Stimulated activated naive CD4-positive, alpha-beta T cell (primary cell): ENCODE results near the gene PLA2G4D.

Experiments used
- DNase-seq, 6 experiments: peaks; one replicate each; lab custom pipeline; 2025; lab: John Stamatoyannopoulos, UW

Gene PLA2G4D

DNA sequence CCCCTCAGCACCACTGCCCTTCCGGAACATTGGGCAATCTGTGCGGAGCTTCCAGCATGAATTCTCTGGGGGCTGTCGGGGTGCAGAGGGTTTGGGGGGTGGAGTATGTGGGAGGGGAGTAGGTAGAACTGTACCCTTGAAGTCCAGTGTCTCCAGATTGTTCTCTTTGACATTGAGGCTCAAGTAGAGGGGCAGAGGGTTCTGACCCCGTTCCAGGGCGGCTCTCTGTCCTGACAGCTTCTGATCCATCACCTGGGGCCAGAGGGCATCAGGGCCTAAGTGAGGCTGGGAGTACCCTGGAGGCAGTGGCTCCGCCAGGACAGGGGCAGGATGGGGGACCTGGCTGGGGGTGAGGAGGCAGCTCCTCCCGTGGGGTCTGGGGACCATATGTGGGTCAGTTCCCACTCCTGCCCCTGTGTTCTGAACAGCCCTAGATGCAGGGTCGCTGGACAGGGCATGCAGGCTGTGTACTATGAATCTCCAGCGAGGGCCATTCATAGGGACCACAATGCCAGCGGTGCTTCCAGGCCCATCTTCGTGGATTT lies 22.1 kb downstream of the PLA2G4D start:
- DNase-seq, result no peak

DNA sequence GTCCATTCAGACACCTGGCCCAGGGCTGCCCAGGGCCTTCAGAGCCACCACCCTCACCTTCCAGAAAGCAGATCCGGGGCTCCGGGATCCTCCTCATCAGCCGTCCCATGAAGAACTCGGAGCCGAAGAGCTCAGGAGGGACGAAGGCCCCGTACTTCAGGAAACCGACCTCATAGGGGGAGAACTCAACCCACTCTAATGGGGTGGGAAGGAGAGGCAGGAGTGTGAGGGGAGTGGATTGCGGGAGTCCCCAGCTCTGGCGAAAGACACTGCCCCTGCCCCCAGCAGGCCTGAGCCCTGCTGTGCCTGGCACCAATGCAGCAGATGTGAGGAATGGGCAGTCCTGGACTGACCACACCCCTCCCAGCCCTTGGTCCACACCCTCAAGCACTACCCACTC lies 22.6 kb downstream of the PLA2G4D start:
- DNase-seq, result no peak

DNA sequence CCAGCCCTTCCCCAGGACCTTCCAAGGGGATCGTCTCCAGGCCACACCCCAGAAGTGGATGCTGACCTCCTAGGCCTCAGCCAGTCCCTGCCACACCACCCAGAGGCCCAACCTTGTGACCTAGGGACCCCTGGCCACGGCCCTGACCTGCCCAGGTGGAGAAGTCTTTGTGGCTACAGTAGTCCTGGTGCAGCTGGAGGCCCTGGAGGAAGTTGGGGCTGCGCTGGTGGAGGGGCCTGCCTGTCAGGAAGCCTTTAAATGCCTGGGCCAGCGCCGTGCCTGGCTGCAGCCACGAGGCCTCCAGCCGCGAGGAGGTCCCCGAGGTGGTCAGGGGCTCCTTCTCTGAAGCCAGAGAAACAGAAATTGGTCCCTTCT lies 23.4 kb downstream of the PLA2G4D start:
- no peak for DNase-seq

DNA sequence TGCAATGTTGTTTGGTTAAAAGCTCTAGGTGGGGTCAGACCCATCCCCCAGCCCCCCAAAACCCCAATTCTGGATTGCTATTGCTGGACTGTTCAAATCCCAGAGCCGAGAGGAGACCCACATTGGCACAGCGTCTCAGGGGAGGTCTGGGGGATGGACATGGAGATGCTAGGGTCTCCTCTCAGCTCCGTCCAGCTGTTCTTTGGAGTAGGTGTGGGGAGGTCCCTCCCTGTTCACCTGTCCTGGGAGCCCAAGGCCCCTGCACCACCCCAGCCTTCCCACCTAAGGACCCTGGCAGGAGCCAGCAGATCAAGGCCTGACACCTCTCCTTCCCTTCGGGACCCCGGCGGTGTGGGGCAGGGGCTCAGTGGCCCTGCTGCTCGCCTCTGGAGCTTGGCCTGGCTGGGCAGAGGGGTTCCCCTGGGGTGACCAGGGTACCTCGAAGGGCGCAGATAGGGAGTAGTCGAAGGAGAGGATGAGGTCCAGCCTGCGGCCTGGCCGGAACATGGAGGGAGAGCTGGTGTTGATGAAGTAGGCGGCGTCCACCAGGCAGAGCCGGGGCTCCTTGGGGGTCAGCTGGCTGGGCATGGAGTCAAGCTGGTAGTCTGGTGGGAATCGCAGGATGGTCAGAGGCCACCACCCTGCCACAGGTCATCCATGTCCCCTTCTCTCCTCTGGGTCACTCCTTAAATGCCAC lies 23.9 kb downstream of the PLA2G4D start:
- DNase-seq, result no peak

GRCh38 chr15:42069496-42070278 lies 24.7 kb downstream of the PLA2G4D start:
- DNase-seq, result no peak

DNA sequence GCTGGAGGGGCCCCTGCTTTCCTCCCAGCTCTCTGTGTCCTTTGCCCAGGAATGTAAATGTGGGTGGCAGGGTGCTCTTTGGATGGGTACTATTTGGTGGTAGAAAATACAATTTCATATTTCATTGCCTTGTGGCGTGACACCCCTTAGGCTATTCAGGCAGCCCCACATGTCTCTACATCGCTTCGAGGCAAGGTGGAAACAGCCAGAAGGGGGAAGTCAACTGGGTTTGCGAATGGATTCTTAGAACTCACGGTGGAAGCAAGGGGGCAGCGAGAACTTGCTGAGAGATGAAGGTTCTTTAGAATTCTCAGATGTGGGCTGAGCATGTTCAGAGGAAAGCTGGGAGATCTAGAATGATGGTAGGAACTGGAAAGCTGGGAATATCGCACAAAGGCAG lies 25.3 kb downstream of the PLA2G4D start:
- DNase-seq, result no peak

DNA sequence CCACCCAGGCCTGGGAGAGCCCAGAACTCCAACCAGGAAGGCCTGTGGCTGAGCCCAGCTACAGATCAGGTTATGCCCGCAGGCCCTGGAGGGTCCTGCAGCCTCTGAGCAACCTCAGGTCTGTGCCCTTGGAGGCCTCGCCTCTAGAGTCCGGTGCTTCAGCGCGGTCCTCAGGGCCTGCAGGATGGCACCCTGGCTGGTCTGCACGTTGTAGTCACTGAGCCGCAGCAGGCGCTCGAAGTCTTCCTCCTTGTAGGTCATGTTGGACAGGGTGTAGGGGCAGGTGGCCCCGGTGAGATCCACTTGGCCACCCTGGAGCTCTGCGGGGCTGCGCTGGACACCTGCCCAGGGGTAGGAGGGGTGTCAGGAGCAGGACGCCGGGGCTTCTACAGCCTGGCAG lies 25.8 kb downstream of the PLA2G4D start:
- no peak for DNase-seq

DNA sequence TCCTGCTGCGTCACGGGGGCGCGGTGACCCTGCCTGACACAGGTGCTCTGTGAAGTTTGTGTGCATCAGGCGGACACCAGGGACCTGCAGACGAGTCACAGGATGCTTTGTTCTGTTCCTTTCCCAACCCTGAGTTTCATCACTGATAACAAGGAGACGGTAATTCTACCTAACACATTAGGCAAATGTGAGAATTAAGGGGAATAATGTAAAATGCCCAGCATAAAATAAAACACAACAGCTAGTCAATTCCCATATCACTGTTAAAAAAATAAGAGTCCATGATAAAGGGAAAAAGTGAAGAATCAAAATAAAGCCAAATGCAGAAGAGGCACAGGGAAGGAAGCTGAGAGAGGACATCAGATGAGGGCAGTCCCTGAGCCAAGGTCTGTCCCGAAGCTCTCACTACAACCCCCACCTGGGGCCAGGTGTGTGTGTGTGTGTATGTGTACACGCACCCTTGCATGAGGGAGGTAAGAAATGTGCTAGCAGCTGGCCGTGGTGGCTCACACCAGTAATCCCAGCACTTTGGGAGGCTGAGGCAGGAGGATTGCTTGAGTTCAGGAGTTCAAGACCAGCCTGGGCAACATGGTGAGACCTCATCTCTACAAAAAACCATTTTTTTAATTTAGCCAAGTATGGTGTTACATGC lies 27.5 kb downstream of the PLA2G4D start:
- no peak for DNase-seq

DNA sequence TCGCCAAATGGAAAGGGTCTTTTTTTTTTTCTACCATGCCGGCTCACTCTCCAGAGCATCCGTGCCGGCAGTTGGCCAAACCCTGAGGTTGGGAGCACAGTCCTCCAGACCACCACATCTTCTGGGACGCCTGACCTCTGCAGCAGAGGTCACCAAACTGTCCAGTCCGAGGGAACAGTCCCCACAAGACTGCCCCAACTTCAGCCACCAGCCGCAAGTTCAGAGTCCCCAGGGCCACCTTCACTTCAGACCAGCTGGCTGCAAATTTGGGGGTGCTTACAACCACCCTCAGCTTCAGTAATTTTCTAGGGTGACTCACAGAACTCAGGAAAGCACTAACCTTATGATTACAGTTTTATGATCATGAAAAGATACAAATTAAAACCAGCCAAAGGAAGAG lies 28.9 kb downstream of the PLA2G4D start:
- no peak for DNase-seq

GRCh38 chr15:42065033-42065432 lies 29.3 kb downstream of the PLA2G4D start:
- DNase-seq, result no peak

DNA sequence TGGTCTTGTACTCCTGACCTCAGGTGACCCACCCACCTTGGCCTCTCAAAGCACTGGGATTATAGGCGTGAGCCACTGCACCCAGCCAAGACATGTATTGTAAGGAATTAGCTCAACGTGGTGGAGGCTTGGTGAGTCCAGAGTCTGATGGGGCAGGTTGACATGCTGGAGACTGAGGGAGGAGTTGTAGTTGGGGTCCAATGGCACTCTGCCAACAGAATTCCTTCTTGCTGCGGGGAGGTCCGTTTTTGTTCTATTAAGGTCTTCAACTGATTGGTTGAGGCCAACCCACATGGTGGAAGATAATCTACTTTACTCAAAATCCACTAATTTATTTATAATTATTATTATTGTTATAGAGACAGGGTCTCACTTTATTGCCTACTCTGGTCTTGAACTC lies 30.1 kb downstream of the PLA2G4D start:
- DNase-seq, result no peak

DNA sequence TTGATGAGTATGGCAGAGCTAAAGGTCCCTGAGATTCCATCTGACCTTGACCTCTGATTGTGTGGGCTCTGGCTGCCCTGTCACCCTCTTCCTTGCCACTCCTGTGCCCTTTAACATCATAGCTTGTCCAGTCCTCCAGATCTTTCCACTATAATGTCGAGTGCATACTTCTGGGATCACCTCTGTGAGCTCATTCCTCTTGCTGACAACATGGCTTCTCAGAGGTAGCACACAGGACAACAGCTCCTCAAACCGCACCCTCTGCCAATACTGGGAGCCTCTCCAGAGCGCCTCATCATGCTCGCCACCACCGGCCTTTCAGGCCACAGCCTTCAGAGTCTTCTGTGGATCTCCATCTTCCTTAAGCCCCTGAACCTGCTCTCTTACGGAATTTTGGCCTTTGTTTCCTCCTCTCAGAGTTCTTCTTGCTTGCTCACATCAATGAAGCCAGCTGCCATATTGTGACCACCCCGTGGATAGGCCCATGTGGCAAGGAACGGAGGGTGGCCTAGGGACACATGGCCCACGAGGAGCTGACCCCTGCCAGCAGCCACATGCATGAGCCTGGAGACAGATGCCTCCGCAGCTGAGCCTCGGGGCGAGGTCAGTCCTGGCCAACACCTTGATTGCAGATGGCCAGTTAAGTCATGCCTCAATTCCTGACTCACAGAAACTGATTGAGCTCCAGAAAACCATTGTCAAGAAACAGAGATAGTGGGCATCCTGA lies 31.1 kb downstream of the PLA2G4D start:
- DNase-seq, result no peak

DNA sequence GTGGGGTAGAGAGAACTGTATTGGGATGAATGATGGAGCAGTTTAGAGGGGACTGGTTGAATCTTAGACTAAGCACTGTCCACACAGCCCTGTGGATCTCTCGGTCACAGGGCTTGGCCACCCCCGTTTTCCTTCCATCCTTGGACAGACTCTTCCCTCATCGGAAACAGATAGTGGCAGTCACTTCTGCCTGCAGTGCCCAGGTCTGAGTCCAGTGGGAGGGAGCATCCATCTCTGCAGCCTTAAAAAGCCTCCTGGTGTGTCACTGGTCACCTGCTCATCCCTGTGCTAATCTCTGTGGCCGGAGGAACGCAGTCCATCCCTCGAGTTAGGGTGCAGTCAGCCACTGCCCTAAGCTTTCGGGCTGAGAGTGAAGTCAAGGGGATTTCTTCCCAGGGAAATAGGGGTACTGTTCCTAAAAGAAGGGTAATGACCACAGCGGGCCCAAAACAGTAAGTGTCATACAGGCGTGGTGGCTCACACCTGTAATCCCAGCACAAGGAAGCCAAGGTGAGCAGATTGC lies 32.0 kb downstream of the PLA2G4D start:
- DNase-seq, result no peak

- DNase-seq, result no peak
Measured at GRCh38 chr15:42060797-42061196, 33.6 kb downstream of the PLA2G4D start.

GRCh38 chr15:42060477-42060763 lies 33.9 kb downstream of the PLA2G4D start:
- DNase-seq, result no peak

DNA sequence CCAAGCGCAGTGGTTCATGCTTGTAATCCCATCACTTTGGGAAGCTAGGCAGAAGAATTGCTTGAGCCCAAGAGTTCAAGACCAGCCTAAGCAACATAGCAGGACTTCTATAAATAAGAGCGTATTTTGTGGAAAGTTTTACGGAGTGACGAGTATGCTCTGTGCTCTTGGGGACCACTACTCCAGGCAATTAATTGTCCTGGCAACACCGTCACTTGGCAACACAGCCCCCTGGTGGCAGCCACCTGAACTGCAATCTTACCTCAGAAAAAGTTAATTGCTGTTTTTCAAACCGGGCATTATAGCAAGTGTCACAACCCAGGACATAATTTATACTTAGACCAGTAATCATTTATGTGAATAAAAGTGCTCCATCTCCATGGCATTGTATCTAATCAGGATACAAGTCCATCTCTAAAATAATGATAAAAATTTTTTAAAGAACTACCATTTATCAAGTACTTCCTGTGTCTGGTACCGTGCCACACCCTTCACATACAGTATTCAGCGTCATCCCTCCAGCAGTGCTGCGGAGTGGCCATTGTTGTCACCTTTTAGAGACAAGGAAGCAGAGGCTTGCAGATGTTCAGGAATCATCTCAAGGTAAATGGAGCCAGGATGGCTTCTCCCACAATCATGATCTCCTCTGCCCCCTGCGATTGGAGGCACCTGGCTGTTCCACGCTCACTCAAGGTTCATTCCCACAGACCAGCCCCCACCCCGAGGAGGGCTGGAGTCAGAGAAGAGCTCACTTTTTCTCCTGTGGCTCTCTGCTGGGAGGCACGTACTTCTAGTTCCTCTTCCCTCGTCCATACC lies 34.5 kb downstream of the PLA2G4D start:
- DNase-seq, result peak; percentile 26 to 77 (median 52)

DNA sequence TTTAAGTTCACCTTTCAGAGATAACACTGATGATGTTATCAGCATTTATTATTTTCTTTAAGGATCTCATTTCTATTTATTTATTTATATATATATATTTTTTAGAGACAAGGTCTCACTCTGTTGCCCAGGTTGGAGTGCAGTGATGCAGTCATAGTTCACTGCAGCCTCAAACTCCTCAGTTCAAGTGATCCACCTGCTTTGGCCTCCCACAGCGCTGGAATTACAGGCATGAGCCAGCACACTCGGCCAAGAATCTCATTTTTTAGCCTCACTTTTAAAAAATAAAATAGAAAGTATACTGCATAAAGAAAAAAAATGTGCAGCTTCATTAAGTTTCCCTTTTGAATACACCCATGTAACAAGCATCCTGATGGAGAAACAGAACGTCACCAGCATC lies 35.6 kb downstream of the PLA2G4D start:
- no peak for DNase-seq

DNA sequence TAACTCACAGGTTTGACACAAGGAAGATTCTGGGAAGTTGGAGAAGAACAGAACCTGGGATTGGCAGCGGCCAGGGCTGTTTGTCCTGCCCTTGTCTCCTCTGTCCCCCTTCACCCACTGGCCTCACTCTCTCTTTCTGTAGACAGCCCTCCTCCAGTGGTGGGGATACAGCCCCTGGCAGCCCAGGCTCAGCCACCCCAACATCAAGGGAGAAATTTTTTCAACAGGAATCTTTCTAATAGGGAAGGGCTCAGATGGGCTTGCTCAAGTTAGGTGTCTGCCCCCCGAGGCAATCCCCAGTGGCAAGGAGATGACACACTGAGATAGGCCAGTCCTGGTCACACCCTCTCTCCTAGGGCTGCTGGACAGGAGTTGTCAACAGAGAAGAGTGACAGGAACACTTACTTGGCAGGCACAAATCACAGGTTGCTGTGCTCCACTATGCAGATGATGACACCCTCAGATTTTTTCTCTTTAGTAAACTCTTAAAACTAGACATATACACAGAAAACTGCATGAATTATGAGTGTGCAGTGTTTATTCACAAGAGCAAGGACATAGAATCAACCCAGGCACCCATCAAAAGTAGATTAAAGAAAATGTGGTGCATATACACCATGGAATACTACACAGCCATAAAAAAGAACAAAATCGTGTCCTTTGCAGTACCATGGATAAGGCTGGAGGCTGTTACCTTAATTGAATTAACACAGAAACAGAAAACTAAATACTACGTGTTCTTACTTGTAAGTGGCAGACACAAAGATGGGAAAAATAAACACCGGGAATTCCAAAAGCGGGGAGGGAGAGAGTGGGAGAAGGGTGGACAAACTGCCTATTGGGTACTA lies 36.3 kb downstream of the PLA2G4D start:
- no peak for DNase-seq

DNA sequence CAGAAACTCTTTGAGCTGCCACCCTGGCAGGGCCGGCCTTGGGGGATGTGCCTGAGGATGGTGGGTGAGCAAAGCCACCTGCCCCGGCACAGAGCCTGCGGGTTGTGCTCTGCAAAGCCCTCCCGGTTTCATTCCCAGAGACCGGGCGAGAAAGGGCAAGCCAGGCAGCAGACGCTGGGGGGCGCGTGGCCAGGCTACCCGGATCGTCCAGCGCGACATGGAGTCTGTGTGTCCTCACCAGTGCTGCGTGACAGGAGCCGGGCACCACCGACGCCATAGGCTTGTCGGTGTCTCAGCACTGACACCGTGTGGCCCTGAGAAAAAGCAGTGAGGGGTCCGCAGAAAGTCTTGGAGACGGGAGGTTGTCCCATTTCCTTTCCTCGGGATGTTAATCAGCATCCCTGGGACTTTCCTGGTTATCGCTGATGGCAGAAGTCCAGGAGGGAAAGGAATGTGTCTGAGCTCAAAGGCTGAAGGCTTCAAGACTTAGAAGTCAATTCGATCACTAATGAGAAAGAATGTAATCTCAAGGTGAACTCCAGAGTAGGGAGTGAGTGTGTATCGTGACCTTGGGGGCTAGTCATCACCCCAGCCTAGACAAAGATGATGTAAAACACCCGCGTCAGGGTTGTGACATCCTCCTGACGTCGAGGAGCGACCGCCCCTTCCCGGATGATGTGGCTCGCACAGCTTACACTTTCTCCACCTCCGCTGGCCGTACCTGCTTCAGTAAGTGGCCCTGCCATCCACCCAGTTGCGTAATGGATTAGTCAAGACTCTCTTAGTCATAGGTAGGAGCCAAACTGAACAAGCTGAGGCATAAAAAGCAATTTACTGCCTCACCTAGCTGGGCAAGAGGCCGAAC lies 37.2 kb downstream of the PLA2G4D start:
- DNase-seq, result peak in 5 of 6 experiments; percentile 7 to 42 (median 19)
